HepG2 (cell line): ENCODE measurements around the gene TMEM63C. TPM values are rescaled to one million over a fixed set of nuclear protein-coding genes. Genes with fewer than 3 reads are reported as not detected.

Experiments used
- ATAC-seq: fragments of 200-7000 bp; cut with Tn5 transposase; 3 replicates; pipeline ENCODE4 v1.9.1; 2020; ENCODE audit warnings: mild to moderate bottlenecking, moderate library complexity
- BruUV-seq: library from RNA; stranded (reverse); fragments of 400-500 nt; replicated peaks from 2 replicates; lab custom pipeline; 2021; lab: Mats Ljungman, UMichigan
- CTCF ChIA-PET: fragments of 300-600 bp; formaldehyde crosslinking; extraction: SDS; loops from one replicate; lab custom pipeline; 2021; ENCODE audit warnings: low total read pairs, inconsistent platforms, low intra/inter-chr PET ratio; lab: Yijun Ruan, JAX
- POLR2A ChIA-PET: fragments of 350-600 bp; sonication (Branson Sonifier 250); formaldehyde crosslinking; loops from one replicate; lab custom pipeline; 2020; ENCODE audit warnings: antibody characterized with exemption, inconsistent platforms; lab: Yijun Ruan, JAX
- DNase-seq: peaks from one replicate; pipeline ENCODE4 v3.0.0-alpha.2; 2015; ENCODE audit warnings: low spot score
- FAIRE-seq: peaks from 3 replicates; lab custom pipeline; 2011; peaks lifted over from hg19 to GRCh38; lab: Jason Lieb, UNC
- H2AFZ ChIP-seq: one replicate; pipeline ENCODE4 v1.6.1; 2011; ENCODE audit warnings: low read length, inconsistent platforms
- H3K27ac ChIP-seq: fragments of 300-600 bp; 3 replicates; pipeline ENCODE4 v1.8.0; 2011; ENCODE audit warnings: mixed run types, mild to moderate bottlenecking, mixed read lengths, low read length, inconsistent platforms; ENCODE audit not compliant: insufficient read depth; ENCODE audit errors: extremely low read length
- H3K27me3 ChIP-seq, 2 experiments: fragments of 200-600 bp in 1 of 2; 2 replicates in 1 of 2; 3 replicates in 1 of 2; pipeline versions ENCODE4 v1.6.0 to v1.8.0; 2011; ENCODE audit warnings: low read length in 2 of 2, mild to moderate bottlenecking in 2 of 2, moderate library complexity in 2 of 2, inconsistent platforms in 1 of 2; ENCODE audit not compliant: insufficient read depth in 2 of 2, control insufficient read depth in 1 of 2
- H3K36me3 ChIP-seq, 2 experiments: fragments of 200-600 bp in 1 of 2; replicated peaks in 1 of 2; 2 replicates in 1 of 2; 3 replicates in 1 of 2; pipeline versions ENCODE4 v1.5.1 to v1.8.0; 2011; ENCODE audit warnings: low read length in 2 of 2, inconsistent platforms in 1 of 2; ENCODE audit not compliant: insufficient read depth in 2 of 2, control insufficient read depth in 1 of 2
- H3K4me1 ChIP-seq: 2 replicates; pipeline ENCODE4 v1.5.1; 2012; ENCODE audit warnings: low read length, inconsistent platforms; ENCODE audit not compliant: insufficient read depth
- H3K4me2 ChIP-seq: 2 replicates; pipeline ENCODE4 v1.6.0; 2011; ENCODE audit warnings: low read depth, low read length, inconsistent platforms
- H3K4me3 ChIP-seq, 3 experiments: fragments of 200-600 bp in 1 of 3; sonication (generic), shearing (Covaris generic) in 1 of 3; replicated peaks in 1 of 3; 2 replicates each; pipeline ENCODE4 v1.5.1; 2011 to 2016; ENCODE audit warnings: low read length in 3 of 3, inconsistent platforms in 2 of 3, low read depth in 2 of 3, mild to moderate bottlenecking in 2 of 3, control low read depth in 1 of 3, mixed read lengths in 1 of 3; ENCODE audit not compliant: insufficient read depth in 1 of 3
- H3K79me2 ChIP-seq: one replicate; pipeline ENCODE4 v1.6.1; 2011; ENCODE audit warnings: low read length, inconsistent platforms; ENCODE audit not compliant: insufficient read depth
- H3K9ac ChIP-seq: 2 replicates; pipeline ENCODE4 v1.6.0; 2011; ENCODE audit warnings: mild to moderate bottlenecking, low read depth, low read length, inconsistent platforms; ENCODE audit not compliant: insufficient read depth
- H3K9me3 ChIP-seq: 2 replicates; pipeline ENCODE4 v1.5.1; 2012; ENCODE audit warnings: mild to moderate bottlenecking, low read length
- H4K20me1 ChIP-seq: 2 replicates; pipeline ENCODE4 v1.6.0; 2011; ENCODE audit warnings: inconsistent platforms, mild to moderate bottlenecking, low read length, moderate library complexity; ENCODE audit not compliant: insufficient read depth
- ATF2 ChIP-seq: sonication (generic); formaldehyde crosslinking; IDR thresholded peaks from 2 replicates; pipeline ENCODE4 v1.4.0; 2020; ENCODE audit warnings: missing genetic modification reagents
- ELF3 ChIP-seq: IDR thresholded peaks from 2 replicates; pipeline ENCODE4 v1.6.1; 2016; ENCODE audit warnings: missing genetic modification reagents, missing compliant biosample characterization
- KLF13 ChIP-seq: sonication (generic); formaldehyde crosslinking; IDR thresholded peaks from 2 replicates; pipeline ENCODE4 v1.4.0; 2020; ENCODE audit warnings: mild to moderate bottlenecking, missing genetic modification reagents
- RARG ChIP-seq: sonication (generic); formaldehyde crosslinking; IDR thresholded peaks from 2 replicates; pipeline ENCODE4 v1.4.0; 2020; ENCODE audit warnings: low read depth, mild to moderate bottlenecking, missing genetic modification reagents
- RFXAP ChIP-seq: sonication (generic); formaldehyde crosslinking; IDR thresholded peaks from 2 replicates; pipeline ENCODE4 v1.4.0; 2020; ENCODE audit warnings: missing genetic modification reagents, borderline replicate concordance
- SSRP1 ChIP-seq: IDR thresholded peaks from 2 replicates; pipeline ENCODE4 v1.6.1; 2016; ENCODE audit warnings: control low read depth
- ZFY ChIP-seq: sonication (generic); formaldehyde crosslinking; IDR thresholded peaks from 2 replicates; pipeline ENCODE4 v1.4.0; 2020; ENCODE audit warnings: missing genetic modification reagents
- ZNF275 ChIP-seq: sonication (generic); formaldehyde crosslinking; IDR thresholded peaks from 2 replicates; pipeline ENCODE4 v1.8.0; 2022; ENCODE audit warnings: missing genetic modification reagents, mild to moderate bottlenecking, inconsistent platforms, borderline replicate concordance
- ZNF317 ChIP-seq: sonication (generic); formaldehyde crosslinking; IDR thresholded peaks from 2 replicates; pipeline ENCODE4 v1.5.0; 2020; ENCODE audit warnings: mild to moderate bottlenecking, missing genetic modification reagents
- ZNF484 ChIP-seq: sonication (generic); formaldehyde crosslinking; IDR thresholded peaks from 2 replicates; pipeline ENCODE4 v1.5.1; 2020; ENCODE audit warnings: mild to moderate bottlenecking, low read depth, missing genetic modification reagents, borderline replicate concordance
- ZNF501 ChIP-seq: sonication (generic); formaldehyde crosslinking; IDR thresholded peaks from 2 replicates; pipeline ENCODE4 v1.5.1; 2020; ENCODE audit warnings: mild to moderate bottlenecking, moderate library complexity, missing genetic modification reagents
- ZNF562 ChIP-seq: sonication (generic); formaldehyde crosslinking; IDR thresholded peaks from 2 replicates; pipeline ENCODE4 v1.8.0; 2022; ENCODE audit warnings: missing genetic modification reagents, borderline replicate concordance
- ZNF7 ChIP-seq: IDR thresholded peaks from 2 replicates; pipeline ENCODE4 v1.6.1; 2016; ENCODE audit warnings: missing biosample characterization, missing genetic modification reagents
- ZNF883 ChIP-seq: sonication (generic); formaldehyde crosslinking; IDR thresholded peaks from 2 replicates; pipeline ENCODE4 v1.5.1; 2020; ENCODE audit warnings: mild to moderate bottlenecking, missing genetic modification reagents; ENCODE audit errors: not compliant biosample characterization
- whole genome bisulfite sequencing: methylation state at CpG from one replicate; pipeline ENCODE4 v1.1.6; 2017; ENCODE audit warnings: low lambda C conversion rate; 5-methylcytosine and 5-hydroxymethylcytosine counted together
- in situ Hi-C: cut with HindIII; loops from 2 replicates; pipeline ENCODE4 v1.10.0; 2017; ENCODE audit warnings: low pct_unique_long_range_greater_than_20kb; ENCODE audit not compliant: extremely low pct_ligation_motif_present
- intact Hi-C: fragments of 100-400 bp; cut with micrococcal nuclease; formaldehyde crosslinking; loops from one replicate; pipeline ENCODE4 v1.10.0; 2022; ENCODE audit not compliant: unreplicated experiment
- polyA plus RNA-seq, 8 experiments: library from polyadenylated mRNA; depleted of rRNA in 3 of 8; stranded (reverse) in 7 of 8; unstranded in 1 of 8; fragments of >200 nt; fragmentation: Illumina TruSeq in 4 of 8; extraction: Trizol in 4 of 8; gene quantifications; 2 replicates each; pipeline versions ENCODE4 v1.2.1 to v1.2.3, GENCODE V29; 2011 to 2016; ENCODE audit warnings: low read depth in 4 of 8, missing spikeins in 1 of 8, mixed read lengths in 1 of 8; ENCODE audit not compliant: insufficient read depth in 1 of 8
- total RNA-seq, 5 experiments: library from RNA; depleted of rRNA; stranded (reverse); fragments of >200 nt; fragmentation: Illumina TruSeq; extraction: Trizol; gene quantifications; 2 replicates each; pipeline ENCODE4 v1.2.3, GENCODE V29; 2016; ENCODE audit warnings: low read depth in 1 of 5
- TF ChIP-seq, protein P1 (sequence below): sonication (generic); formaldehyde crosslinking; IDR thresholded peaks from 2 replicates; pipeline ENCODE4; 2020; ENCODE audit warnings: missing genetic modification reagents, mild to moderate bottlenecking, borderline replicate concordance

Gene TMEM63C
- total and polyA plus RNA-seq, 2 of the 13 experiments (the other 11 are each of a cell fraction or from before 2014, with no cell fraction given) = 0.17 to 0.27 TPM

GRCh38 chr14:77248666-77249065 is 67.1 kb downstream of the TMEM63C start (continued):
- TF ChIP-seq ELF3 (CRISPR knock-in tag) (no peak), KLF13 (CRISPR knock-in tag) (no peak), ZFY (CRISPR knock-in tag) (no peak)

- CTCF ChIA-PET = no interaction called here
Measured at GRCh38 chr14:77249286-77249685, 67.7 kb downstream of the TMEM63C start.

More at GRCh38 chr14:77249286-77249685, 67.7 kb downstream of the TMEM63C start:
- Histone ChIP-seq H3K4me3 (no peak overlapping the region), H2AFZ (no peak overlapping the region), H3K4me1 (no peaks in the 10 kb centered on the region), H3K79me2 (no peaks in the 10 kb centered on the region), H3K36me3 (no peaks in the 10 kb centered on the region), H3K27me3 (no peaks in the 10 kb centered on the region; a peak in 1 of 5 replicates), H3K27ac (no peak overlapping the region), H4K20me1 (no peaks in the 10 kb centered on the region), H3K9me3 (no peaks in the 10 kb centered on the region), H3K9ac (no peak overlapping the region), H3K4me2 (no peak overlapping the region)
- in situ Hi-C loops = no loop called here
- ATAC-seq (no peak), FAIRE-seq (no peak), DNase-seq (no peak)
- intact Hi-C loops = no loop called here
- 65% methylated on average over 5 of the region's 7 CpGs for WGBS
- no TSS peak for BruUV-seq
- TF ChIP-seq ZNF562 (CRISPR knock-in tag) (no peak), RFXAP (CRISPR knock-in tag) (no peak), ZNF501 (CRISPR knock-in tag) (no peak), ATF2 (CRISPR knock-in tag) (no peak), ZNF317 (no peak), ZNF484 (CRISPR knock-in tag) (no peak), ZNF275 (CRISPR knock-in tag) (no peak), SSRP1 (CRISPR knock-in tag) (no peak), ZNF7 (CRISPR knock-in tag) (no peak), RARG (CRISPR knock-in tag) (no peak), ZNF883 (CRISPR knock-in tag) (no peak)
- TF ChIP-seq, protein P1, sequence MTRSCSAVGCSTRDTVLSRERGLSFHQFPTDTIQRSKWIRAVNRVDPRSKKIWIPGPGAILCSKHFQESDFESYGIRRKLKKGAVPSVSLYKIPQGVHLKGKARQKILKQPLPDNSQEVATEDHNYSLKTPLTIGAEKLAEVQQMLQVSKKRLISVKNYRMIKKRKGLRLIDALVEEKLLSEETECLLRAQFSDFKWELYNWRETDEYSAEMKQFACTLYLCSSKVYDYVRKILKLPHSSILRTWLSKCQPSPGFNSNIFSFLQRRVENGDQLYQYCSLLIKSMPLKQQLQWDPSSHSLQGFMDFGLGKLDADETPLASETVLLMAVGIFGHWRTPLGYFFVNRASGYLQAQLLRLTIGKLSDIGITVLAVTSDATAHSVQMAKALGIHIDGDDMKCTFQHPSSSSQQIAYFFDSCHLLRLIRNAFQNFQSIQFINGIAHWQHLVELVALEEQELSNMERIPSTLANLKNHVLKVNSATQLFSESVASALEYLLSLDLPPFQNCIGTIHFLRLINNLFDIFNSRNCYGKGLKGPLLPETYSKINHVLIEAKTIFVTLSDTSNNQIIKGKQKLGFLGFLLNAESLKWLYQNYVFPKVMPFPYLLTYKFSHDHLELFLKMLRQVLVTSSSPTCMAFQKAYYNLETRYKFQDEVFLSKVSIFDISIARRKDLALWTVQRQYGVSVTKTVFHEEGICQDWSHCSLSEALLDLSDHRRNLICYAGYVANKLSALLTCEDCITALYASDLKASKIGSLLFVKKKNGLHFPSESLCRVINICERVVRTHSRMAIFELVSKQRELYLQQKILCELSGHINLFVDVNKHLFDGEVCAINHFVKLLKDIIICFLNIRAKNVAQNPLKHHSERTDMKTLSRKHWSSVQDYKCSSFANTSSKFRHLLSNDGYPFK (CRISPR knock-in tag) = no peak
- POLR2A ChIA-PET = no interaction called here
